Cardiac fibroblast (primary cell): ENCODE measurements around the gene IFNGR1.

ENCODE experiments used
- DNase-seq, 2 donors: peaks; one replicate each; pipeline versions ENCODE4 v3.0.0 to v3.0.0-alpha.2; 2010; ENCODE audit warnings: low read depth in 2 of 2
- H3K4me3 ChIP-seq, 2 donors: replicated peaks in 1 of 2; 1 replicate in 1 of 2; 2 replicates in 1 of 2; pipeline ENCODE4 v1.5.1; 2011; ENCODE audit warnings: low read depth in 2 of 2, low read length in 2 of 2, mild to moderate bottlenecking in 2 of 2, moderate library complexity in 1 of 2
- TF ChIP-seq, protein P1 (sequence below): IDR thresholded peaks from one replicate; pipeline ENCODE4 v1.5.1; 2011; ENCODE audit warnings: low read depth, mild to moderate bottlenecking, low read length, inconsistent platforms

The IFNGR1 gene

DNA sequence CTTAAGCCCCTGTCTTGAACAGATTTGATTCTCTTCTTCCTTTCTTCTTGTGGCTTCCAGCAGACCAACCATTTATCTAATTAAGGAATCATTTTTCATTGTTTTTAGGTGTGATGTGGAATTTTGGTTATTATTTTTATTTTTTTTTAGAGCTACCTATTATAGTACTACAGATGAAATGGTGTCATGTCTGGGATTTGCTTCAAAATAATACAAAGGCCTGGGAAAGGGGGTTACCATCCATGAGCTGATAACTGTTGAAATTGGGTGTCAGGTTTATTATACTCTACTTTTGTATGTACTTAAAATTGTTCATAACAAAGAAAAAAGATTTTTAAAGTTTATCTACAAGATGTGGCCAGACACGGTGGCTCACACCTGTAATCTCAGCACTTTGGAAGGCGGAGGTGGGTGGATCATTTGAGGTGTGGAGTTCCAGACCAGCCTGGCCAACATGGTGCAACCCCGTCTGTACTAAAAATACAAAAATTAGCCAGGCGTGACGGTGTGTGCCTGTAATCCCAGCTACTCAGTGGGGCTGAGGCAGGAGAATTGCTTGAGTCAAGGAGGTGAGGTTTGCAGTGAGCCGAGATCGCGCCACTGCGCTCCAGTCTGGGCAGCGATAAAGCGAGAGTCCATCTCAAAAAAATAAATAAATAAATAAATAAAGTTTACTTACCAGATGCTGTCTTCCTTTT lies 46.3 kb downstream of the IFNGR1 start:
- no peak for DNase-seq
- H3K4me3 ChIP-seq: no peak overlapping the region
- TF ChIP-seq, protein P1, sequence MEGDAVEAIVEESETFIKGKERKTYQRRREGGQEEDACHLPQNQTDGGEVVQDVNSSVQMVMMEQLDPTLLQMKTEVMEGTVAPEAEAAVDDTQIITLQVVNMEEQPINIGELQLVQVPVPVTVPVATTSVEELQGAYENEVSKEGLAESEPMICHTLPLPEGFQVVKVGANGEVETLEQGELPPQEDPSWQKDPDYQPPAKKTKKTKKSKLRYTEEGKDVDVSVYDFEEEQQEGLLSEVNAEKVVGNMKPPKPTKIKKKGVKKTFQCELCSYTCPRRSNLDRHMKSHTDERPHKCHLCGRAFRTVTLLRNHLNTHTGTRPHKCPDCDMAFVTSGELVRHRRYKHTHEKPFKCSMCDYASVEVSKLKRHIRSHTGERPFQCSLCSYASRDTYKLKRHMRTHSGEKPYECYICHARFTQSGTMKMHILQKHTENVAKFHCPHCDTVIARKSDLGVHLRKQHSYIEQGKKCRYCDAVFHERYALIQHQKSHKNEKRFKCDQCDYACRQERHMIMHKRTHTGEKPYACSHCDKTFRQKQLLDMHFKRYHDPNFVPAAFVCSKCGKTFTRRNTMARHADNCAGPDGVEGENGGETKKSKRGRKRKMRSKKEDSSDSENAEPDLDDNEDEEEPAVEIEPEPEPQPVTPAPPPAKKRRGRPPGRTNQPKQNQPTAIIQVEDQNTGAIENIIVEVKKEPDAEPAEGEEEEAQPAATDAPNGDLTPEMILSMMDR: no peak

DNA sequence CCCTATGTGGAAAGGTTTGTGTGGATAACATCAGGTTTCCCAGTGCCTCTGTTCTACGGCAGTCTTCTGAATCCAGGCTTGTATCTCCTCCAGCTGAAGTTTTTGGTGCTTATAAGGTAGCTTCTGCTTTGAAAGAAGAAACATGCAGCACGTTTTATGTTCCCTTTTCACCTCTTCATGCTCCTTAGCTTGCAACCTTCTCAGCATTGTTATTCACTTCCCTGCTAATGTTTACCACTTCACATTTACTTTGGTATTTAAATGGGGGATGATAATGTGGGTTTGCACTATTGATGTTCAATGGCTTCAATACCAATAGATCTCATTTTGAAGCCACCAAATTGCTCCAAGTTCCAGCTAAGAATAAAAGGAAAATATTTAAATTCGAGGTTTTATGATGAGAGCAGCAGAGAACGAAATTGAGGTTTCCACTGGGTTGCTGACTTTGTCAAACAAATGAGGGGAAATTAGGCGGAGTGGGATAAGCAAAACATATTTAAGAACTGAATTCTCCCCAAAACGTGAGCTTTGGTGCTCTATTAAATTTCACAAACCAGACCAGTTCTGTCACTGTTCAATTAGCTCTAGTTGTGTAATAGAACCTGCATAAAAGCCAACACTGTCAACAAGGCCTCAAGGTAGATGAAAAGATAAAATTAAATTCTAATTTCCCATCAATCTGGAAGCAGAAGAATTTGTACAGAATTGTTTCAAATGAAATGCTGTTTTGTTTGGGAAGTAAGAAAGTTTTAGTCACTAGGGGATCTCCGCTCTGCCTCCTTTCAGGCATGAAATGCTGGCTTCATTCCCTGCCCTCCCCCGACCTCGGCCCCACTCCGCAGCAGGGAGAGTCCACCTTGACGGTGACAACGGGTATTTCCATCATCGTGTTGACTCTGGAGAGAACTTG lies 47.1 kb downstream of the IFNGR1 start:
- H3K4me3 ChIP-seq: no peak overlapping the region
- TF ChIP-seq, protein P1: no peak

DNA sequence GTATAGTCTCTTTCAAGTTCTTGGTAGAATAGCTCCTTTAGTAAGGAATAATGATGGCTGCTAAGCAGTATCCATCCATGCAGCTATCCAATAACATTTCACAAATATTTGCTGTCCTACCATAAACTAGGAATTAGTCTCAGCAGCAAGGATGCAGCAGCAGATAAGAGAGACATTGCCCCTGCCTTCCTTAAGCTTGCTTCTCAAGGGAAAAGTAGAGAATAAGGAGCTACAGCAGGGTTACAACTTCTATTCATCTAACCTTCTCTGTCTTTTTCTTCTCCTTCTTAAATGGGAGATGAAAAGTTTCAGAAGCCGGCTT lies 48.2 kb downstream of the IFNGR1 start:
- TF ChIP-seq, protein P1: no peak
- DNase-seq: no peak
- no peak overlapping the region for H3K4me3 ChIP-seq

More for the DNA sequence above, 47.1 kb downstream of the IFNGR1 start:
- DNase-seq: no peak

DNA sequence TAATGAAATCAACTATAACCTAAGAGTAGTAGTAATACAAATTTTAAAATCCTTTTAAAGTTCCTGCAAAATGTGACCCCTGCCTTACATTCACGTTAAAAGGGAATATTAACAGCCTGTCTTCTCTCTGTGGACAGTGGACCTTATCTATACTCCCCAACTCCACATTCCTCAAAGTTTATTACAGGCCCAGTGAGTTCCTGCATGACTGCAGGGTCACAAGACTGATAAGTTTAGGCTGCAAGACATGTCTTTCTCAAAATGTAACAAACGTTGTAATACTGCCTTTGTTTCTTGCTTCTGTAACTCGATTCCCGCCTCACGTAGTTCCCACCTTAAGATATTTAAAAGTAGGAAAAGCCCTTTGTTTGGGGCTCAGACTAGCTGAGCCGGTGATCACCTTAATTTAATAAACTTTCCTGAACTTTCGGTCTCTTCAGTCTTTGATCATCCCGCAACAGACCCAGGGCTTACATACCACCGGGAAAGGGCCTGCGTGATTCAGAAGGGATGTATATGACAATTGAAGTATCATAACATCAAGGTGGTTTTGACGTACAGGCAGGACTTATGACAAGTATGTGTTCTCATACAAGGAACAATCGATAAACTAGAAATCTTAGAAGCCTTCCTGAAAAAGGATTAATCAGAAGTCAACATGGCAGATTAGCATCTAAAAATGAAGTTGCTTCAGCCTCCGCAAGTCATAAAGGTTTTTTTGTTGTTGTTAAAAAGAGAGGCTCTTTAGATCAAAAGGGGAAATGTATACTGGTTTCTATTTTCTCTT lies 48.7 kb downstream of the IFNGR1 start:
- no peak for DNase-seq
- TF ChIP-seq, protein P1: no peak
- H3K4me3 ChIP-seq: no peak overlapping the region

DNA sequence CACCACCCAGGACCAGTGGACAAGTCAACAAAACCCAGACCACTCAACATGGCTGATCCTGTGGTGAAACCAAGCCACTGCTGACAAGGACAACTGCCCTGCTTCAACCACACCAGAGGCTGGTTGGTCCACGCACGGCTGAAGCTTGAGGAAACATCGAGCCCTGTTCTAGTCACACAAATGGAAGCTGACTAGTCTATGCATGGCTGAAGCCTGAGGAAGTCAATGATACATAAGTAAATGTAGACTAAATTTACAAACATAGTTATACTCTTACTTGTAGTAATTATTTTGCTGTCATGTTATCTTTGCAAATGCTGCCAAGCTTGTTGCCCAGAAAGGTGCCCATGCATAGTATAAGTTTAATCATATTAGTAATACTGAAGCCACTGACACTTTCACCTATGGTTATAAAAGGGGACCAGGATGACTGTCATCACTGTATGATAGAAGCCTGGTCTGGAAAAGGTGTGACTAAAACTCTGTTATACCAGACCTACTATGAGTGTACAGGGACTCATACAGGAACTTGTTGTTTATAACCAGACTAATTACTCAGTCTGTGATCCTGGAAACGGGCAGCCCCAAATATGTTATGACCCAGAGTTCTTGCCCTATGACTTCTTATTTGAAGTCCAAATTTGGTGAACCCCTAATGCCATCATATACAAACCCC lies 51.3 kb downstream of the IFNGR1 start:
- no peak for DNase-seq
- TF ChIP-seq, protein P1: no peak
- H3K4me3 ChIP-seq: no peak overlapping the region
